Transverse colon (tissue), 1 donor: ENCODE measurements around the gene MPRIP.

Experiments
- EP300 ChIP-seq: sonication (generic); formaldehyde crosslinking; IDR thresholded peaks from one replicate; pipeline ENCODE4 v1.6.1; 2017; ENCODE audit warnings: antibody characterized with exemption, low read depth
- POLR2A ChIP-seq: fragments of 450-650 bp; IDR thresholded peaks from one replicate; pipeline ENCODE4 v1.6.1; 2016; ENCODE audit warnings: antibody characterized with exemption, mild to moderate bottlenecking, moderate library complexity

DNA sequence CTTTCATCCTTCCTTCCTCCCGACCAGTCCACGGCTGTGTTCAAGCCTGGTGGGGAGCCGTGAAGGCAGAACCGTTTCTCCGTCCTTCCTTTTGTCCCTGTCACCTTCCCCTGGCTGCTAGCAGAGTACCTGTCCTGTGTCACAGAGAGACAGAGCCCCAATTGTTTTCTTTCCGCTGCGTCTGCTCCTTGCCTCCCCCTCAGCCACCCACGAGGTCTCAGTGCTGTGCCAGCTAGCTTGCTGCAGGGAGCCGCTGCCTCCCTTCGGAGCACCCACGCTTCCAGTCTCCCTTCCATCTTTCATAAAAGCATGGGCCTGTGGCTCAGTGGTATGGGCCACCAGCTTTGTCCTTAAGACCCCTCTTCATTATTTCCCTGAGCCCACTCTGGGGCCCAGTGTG is 62.2 kb downstream of the MPRIP start:
- TF ChIP-seq EP300 (no peak), POLR2A (no peak)
